IMR-90 (cell line): ENCODE results near the gene CRYBA2. TPM values are rescaled to one million over a fixed set of nuclear protein-coding genes. Genes with fewer than 3 reads are reported as not detected.

Experiments used
- ATAC-seq: fragments of 200-7000 bp; cut with Tn5 transposase; 2 replicates; pipeline ENCODE4 v1.9.1; 2020; ENCODE audit warnings: low read depth, mild to moderate bottlenecking, moderate library complexity
- BruUV-seq: library from RNA; stranded (reverse); fragments of 400-500 nt; replicated peaks from 2 replicates; lab custom pipeline; 2021; lab: Mats Ljungman, UMichigan
- CTCF ChIA-PET: fragments of 300-600 bp; formaldehyde crosslinking; extraction: SDS; loops from one replicate; lab custom pipeline; 2021; ENCODE audit warnings: antibody characterized with exemption; lab: Yijun Ruan, JAX
- POLR2A ChIA-PET: fragments of 300-600 bp; sonication (Branson Sonifier 250); formaldehyde crosslinking; loops from one replicate; lab custom pipeline; 2022; ENCODE audit warnings: antibody characterized with exemption; ENCODE audit not compliant: unreplicated experiment; lab: Charles Lee
- DNase-seq: peaks from one replicate; pipeline ENCODE4 v3.0.0; 2013
- H2AFZ ChIP-seq: replicated peaks from 2 replicates; pipeline ENCODE3; 2013; ENCODE audit warnings: low read length, mild to moderate bottlenecking; ENCODE audit not compliant: poor library complexity
- H2AK5ac ChIP-seq: 2 replicates; pipeline ENCODE4 v1.6.1; 2013; ENCODE audit warnings: low read depth, low read length, inconsistent platforms
- H2AK9ac ChIP-seq: replicated peaks from 2 replicates; pipeline ENCODE3; 2013; ENCODE audit warnings: mild to moderate bottlenecking, low read depth, low read length, moderate library complexity; ENCODE audit not compliant: poor library complexity
- H2BK120ac ChIP-seq: 2 replicates; pipeline ENCODE4 v1.6.1; 2013; ENCODE audit warnings: low read depth, low read length, inconsistent platforms
- H2BK15ac ChIP-seq: 3 replicates; pipeline ENCODE4 v1.6.1; 2013; ENCODE audit warnings: low read depth, low read length, inconsistent platforms
- H2BK20ac ChIP-seq: 2 replicates; pipeline ENCODE4 v1.6.1; 2013; ENCODE audit warnings: low read depth, mild to moderate bottlenecking, inconsistent platforms, low read length, moderate library complexity
- H2BK5ac ChIP-seq: 2 replicates; pipeline ENCODE4 v1.6.1; 2013; ENCODE audit warnings: mild to moderate bottlenecking, low read depth, low read length, inconsistent platforms; ENCODE audit not compliant: poor library complexity, severe bottlenecking
- H3K14ac ChIP-seq: replicated peaks from 2 replicates; pipeline ENCODE4 v1.6.1; 2013; ENCODE audit warnings: low read depth, low read length, inconsistent platforms
- H3K18ac ChIP-seq: 2 replicates; pipeline ENCODE4 v1.6.1; 2013; ENCODE audit warnings: low read depth, low read length, control low read depth
- H3K23ac ChIP-seq: 2 replicates; pipeline ENCODE4 v1.6.1; 2013; ENCODE audit warnings: low read depth, low read length, inconsistent platforms
- H3K27ac ChIP-seq: 2 replicates; pipeline ENCODE4 v1.5.1; 2013; ENCODE audit warnings: mild to moderate bottlenecking, control low read depth, low read length; ENCODE audit not compliant: insufficient read depth
- H3K27me3 ChIP-seq: 2 replicates; pipeline ENCODE4 v1.6.1; 2013; ENCODE audit warnings: low read length; ENCODE audit not compliant: control insufficient read depth, insufficient read depth
- H3K36me3 ChIP-seq: 2 replicates; pipeline ENCODE4 v1.6.1; 2013; ENCODE audit warnings: low read length, mixed read lengths; ENCODE audit not compliant: control insufficient read depth, insufficient read depth
- H3K4ac ChIP-seq: 2 replicates; pipeline ENCODE4 v1.6.1; 2013; ENCODE audit warnings: low read depth, low read length, inconsistent platforms
- H3K4me1 ChIP-seq: 2 replicates; pipeline ENCODE4 v1.6.1; 2013; ENCODE audit warnings: low read length, mixed read lengths; ENCODE audit not compliant: control insufficient read depth, insufficient read depth
- H3K4me2 ChIP-seq: 2 replicates; pipeline ENCODE4 v1.6.1; 2013; ENCODE audit warnings: low read depth, mild to moderate bottlenecking, control low read depth, low read length, moderate library complexity
- H3K4me3 ChIP-seq: 2 replicates; pipeline ENCODE4 v1.5.1; 2013; ENCODE audit warnings: low read depth, mild to moderate bottlenecking, control low read depth, low read length, moderate library complexity; ENCODE audit not compliant: insufficient read depth
- H3K56ac ChIP-seq: 2 replicates; pipeline ENCODE4 v1.6.1; 2013; ENCODE audit warnings: low read length, inconsistent platforms; ENCODE audit not compliant: insufficient read depth; ENCODE audit errors: extremely low read depth
- H3K79me1 ChIP-seq, 2 experiments: 2 replicates each; pipeline ENCODE4 v1.6.1; 2013; ENCODE audit warnings: low read length in 2 of 2, inconsistent platforms in 1 of 2, low read depth in 1 of 2
- H3K9ac ChIP-seq: 2 replicates; pipeline ENCODE4 v1.6.1; 2013; ENCODE audit warnings: low read depth, low read length, control low read depth
- H3K9me1 ChIP-seq: 2 replicates; pipeline ENCODE4 v1.6.1; 2013; ENCODE audit warnings: low read length, inconsistent platforms; ENCODE audit not compliant: insufficient read depth
- H3K9me3 ChIP-seq: 2 replicates; pipeline ENCODE4 v1.6.1; 2013; ENCODE audit warnings: low read length; ENCODE audit not compliant: control insufficient read depth, insufficient read depth
- H4K20me1 ChIP-seq: 2 replicates; pipeline ENCODE4 v1.6.1; 2013; ENCODE audit warnings: low read length, inconsistent platforms; ENCODE audit not compliant: insufficient read depth
- H4K5ac ChIP-seq: 2 replicates; pipeline ENCODE4 v1.6.1; 2013; ENCODE audit warnings: mild to moderate bottlenecking, low read depth, low read length, control low read depth
- H4K8ac ChIP-seq, 2 experiments: 2 replicates each; pipeline ENCODE4 v1.6.1; 2013; ENCODE audit warnings: low read depth in 2 of 2, low read length in 2 of 2, control low read depth in 1 of 2, inconsistent platforms in 1 of 2
- H4K91ac ChIP-seq: 2 replicates; pipeline ENCODE4 v1.6.1; 2013; ENCODE audit warnings: low read depth, low read length, inconsistent platforms; ENCODE audit not compliant: insufficient read depth
- BHLHE40 ChIP-seq: fragments of 150-350 bp; IDR thresholded peaks from 2 replicates; pipeline ENCODE4 v1.6.1; 2016; ENCODE audit warnings: mild to moderate bottlenecking, low read depth, low read length
- CEBPB ChIP-seq: IDR thresholded peaks from 2 replicates; pipeline ENCODE4 v1.6.1; 2012; ENCODE audit warnings: low read depth, low read length, improper control_type of control experiment
- CHD1 ChIP-seq: IDR thresholded peaks from 2 replicates; pipeline ENCODE4 v1.6.1; 2012; ENCODE audit warnings: low read depth, low read length, improper control_type of control experiment
- CTCF ChIP-seq: conservative IDR thresholded peaks from 2 replicates; pipeline ENCODE4 v1.5.1; 2012; ENCODE audit warnings: mild to moderate bottlenecking, low read depth, low read length, improper control_type of control experiment
- ELK1 ChIP-seq: fragments of 150-350 bp; IDR thresholded peaks from 2 replicates; pipeline ENCODE4 v1.6.1; 2016; ENCODE audit warnings: low read depth, mild to moderate bottlenecking, low read length, moderate library complexity, borderline replicate concordance
- FOS ChIP-seq: fragments of 150-350 bp; IDR thresholded peaks from 2 replicates; pipeline ENCODE4 v1.6.1; 2016; ENCODE audit warnings: low read depth, low read length
- MAFK ChIP-seq: IDR thresholded peaks from 2 replicates; pipeline ENCODE4 v1.6.1; 2012; ENCODE audit warnings: low read depth, low read length, improper control_type of control experiment
- MAZ ChIP-seq: IDR thresholded peaks from 2 replicates; pipeline ENCODE4 v1.6.1; 2012; ENCODE audit warnings: low read depth, mild to moderate bottlenecking, low read length, improper control_type of control experiment, moderate library complexity, borderline replicate concordance
- MXI1 ChIP-seq: IDR thresholded peaks from 2 replicates; pipeline ENCODE4 v1.6.1; 2012; ENCODE audit warnings: low read depth, mild to moderate bottlenecking, low read length, moderate library complexity, borderline replicate concordance
- NFE2L2 ChIP-seq: fragments of 150-350 bp; IDR thresholded peaks from 2 replicates; pipeline ENCODE4 v1.6.1; 2016; ENCODE audit warnings: low read depth, mild to moderate bottlenecking, low read length
- POLR2A ChIP-seq: IDR thresholded peaks from 2 replicates; pipeline ENCODE4 v1.6.1; 2012; ENCODE audit warnings: mild to moderate bottlenecking, low read depth, low read length
- RAD21 ChIP-seq: IDR thresholded peaks from 2 replicates; pipeline ENCODE4 v1.6.1; 2012; ENCODE audit warnings: low read length, improper control_type of control experiment
- RCOR1 ChIP-seq: IDR thresholded peaks from 2 replicates; pipeline ENCODE4 v1.6.1; 2012; ENCODE audit warnings: mild to moderate bottlenecking, low read length, improper control_type of control experiment; ENCODE audit not compliant: insufficient replicate concordance
- RFX5 ChIP-seq: IDR thresholded peaks from 2 replicates; pipeline ENCODE4 v1.8.0; 2012; ENCODE audit warnings: low read depth, mild to moderate bottlenecking, low read length, moderate library complexity
- SMC3 ChIP-seq: fragments of 150-350 bp; IDR thresholded peaks from 2 replicates; pipeline ENCODE4 v1.6.1; 2016; ENCODE audit warnings: low read depth, mild to moderate bottlenecking, antibody characterized with exemption, low read length, moderate library complexity
- USF2 ChIP-seq: fragments of 150-350 bp; IDR thresholded peaks from 2 replicates; pipeline ENCODE4 v1.6.1; 2017; ENCODE audit warnings: mild to moderate bottlenecking, antibody characterized with exemption, low read length, low read depth
- WGBS, 2 experiments: methylation state at CpG; one replicate each; pipeline versions ENCODE4 v1.1.5 to v1.1.7; 2013; ENCODE audit warnings: missing lambda C conversion rate in 2 of 2; ENCODE audit not compliant: insufficient read length in 1 of 2; ENCODE audit errors: extremely low coverage in 2 of 2; 5-methylcytosine and 5-hydroxymethylcytosine counted together
- dilution Hi-C: fragments of 300-500 bp; cut with HindIII; formaldehyde crosslinking; loops from one replicate; pipeline ENCODE4 v1.14.3; 2018; ENCODE audit warnings: low sequenced_read_pairs; ENCODE audit not compliant: unreplicated experiment
- in situ Hi-C: fragments of 300-500 bp; cut with MboI; formaldehyde crosslinking; loops from 3 replicates; pipeline ENCODE4 v1.14.3; 2019; ENCODE audit warnings: low sequenced_read_pairs, inconsistent platforms, mixed read lengths
- intact Hi-C: fragments of 100-400 bp; cut with micrococcal nuclease; formaldehyde crosslinking; loops from 2 replicates; pipeline ENCODE4 v1.10.0; 2022
- polyA plus RNA-seq, 3 experiments: library from polyadenylated mRNA; depleted of rRNA; stranded (reverse); fragments of >200 nt; gene quantifications; 2 replicates each; pipeline ENCODE4 v1.2.3, GENCODE V29; 2012; ENCODE audit warnings: low replicate concordance in 1 of 3
- total RNA-seq: library from RNA; depleted of rRNA; stranded (reverse); fragments of >200 nt; gene quantifications from 2 replicates; pipeline ENCODE4 v1.2.3, GENCODE V29; 2012

Gene CRYBA2
- total and polyA plus RNA-seq, 2 of the 4 experiments (the other 2 are of a cell fraction) = not detected

- no peak overlapping the region for H3K18ac ChIP-seq
- peaks cover 95% of the 10 kb centered on the region for H3K27me3 ChIP-seq
- no peak overlapping the region for H3K4me2 ChIP-seq
- dilution Hi-C loops (no loop called here), in situ Hi-C loops (no loop called here), intact Hi-C loops (no loop called here)
- no TSS peak for BruUV-seq
- H4K8ac ChIP-seq = no peak overlapping the region
- peaks cover 3% of the 10 kb centered on the region; the same call in 1 of the 2 replicates for H3K9me1 ChIP-seq
- H3K4me3 ChIP-seq = no peak overlapping the region
- H3K14ac ChIP-seq = no peak overlapping the region
- TF ChIP-seq POLR2A (no peak), MAZ (no peak), BHLHE40 (no peak), USF2 (no peak), RCOR1 (no peak), CEBPB (no peak), MXI1 (no peak), CHD1 (no peak), MAFK (no peak), RAD21 (no peak), NFE2L2 (no peak), SMC3 (no peak), RFX5 (no peak), FOS (no peak), ELK1 (no peak), CTCF (no peak)
- no peak overlapping the region for H2BK20ac ChIP-seq
- H3K56ac ChIP-seq = no peak overlapping the region
- no peak overlapping the region for H3K4ac ChIP-seq
- no peak overlapping the region for H4K5ac ChIP-seq
- ATAC-seq = no peak
- H3K9ac ChIP-seq = no peak overlapping the region
- ChIA-PET POLR2A (no interaction called here), CTCF (no interaction called here)
- H2AK9ac ChIP-seq = no peak overlapping the region
- no peak overlapping the region for H3K23ac ChIP-seq
- WGBS, 2 experiments = no CpG with 5 or more reads among the region's 9 CpGs
- no peaks in the 10 kb centered on the region for H3K79me1 ChIP-seq
- no peaks in the 10 kb centered on the region for H3K9me3 ChIP-seq
- no peak overlapping the region for H2AFZ ChIP-seq
- no peak overlapping the region for H2AK5ac ChIP-seq
- peaks cover 3% of the 10 kb centered on the region; the same call in 1 of the 2 replicates for H4K20me1 ChIP-seq
- H2BK15ac ChIP-seq = no peak overlapping the region
- H2BK5ac ChIP-seq = no peak overlapping the region
- H3K27ac ChIP-seq = no peak overlapping the region
- no peak overlapping the region for H2BK120ac ChIP-seq
- H3K36me3 ChIP-seq = no peaks in the 10 kb centered on the region
- no peak for DNase-seq
- no peak overlapping the region for H4K91ac ChIP-seq
- H3K4me1 ChIP-seq = no peaks in the 10 kb centered on the region; the same call in 1 of the 2 replicates
Observed at GRCh38 chr2:218990052-218990451, 3.2 kb downstream of the CRYBA2 start.
